Measurements from ENCODE around the gene OTOG. TPM values are rescaled to one million over a fixed set of nuclear protein-coding genes. Genes with fewer than 3 reads are reported as not detected.

The OTOG gene
- total and polyA plus RNA-seq, 4 donors, result 0.11 TPM; not detected in 3

DNA sequence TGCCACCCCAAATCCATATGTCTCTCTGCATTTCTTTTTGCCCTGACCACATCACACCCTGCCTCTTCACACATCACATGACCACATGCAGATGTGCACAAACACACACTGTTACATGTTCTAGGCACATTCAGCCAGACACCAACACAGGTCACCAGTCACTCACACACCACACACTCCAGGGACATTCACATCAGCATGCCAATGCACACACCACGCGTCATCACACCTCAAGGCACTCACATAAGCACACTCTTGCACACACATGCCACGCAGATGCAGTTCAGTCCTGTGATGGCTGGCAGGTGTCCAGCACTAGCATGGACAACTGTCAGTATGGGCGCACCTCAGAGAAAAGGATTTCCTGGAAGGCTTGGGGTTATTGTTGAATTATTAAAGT is 95.3 kb downstream of the OTOG start:
- no peaks in the 10 kb centered on the region for H3K36me3 ChIP-seq (ENCODE audit: control insufficient read depth in 4 of 4, insufficient read depth in 4 of 4, low read length in 4 of 4)
- TF ChIP-seq, protein P1, sequence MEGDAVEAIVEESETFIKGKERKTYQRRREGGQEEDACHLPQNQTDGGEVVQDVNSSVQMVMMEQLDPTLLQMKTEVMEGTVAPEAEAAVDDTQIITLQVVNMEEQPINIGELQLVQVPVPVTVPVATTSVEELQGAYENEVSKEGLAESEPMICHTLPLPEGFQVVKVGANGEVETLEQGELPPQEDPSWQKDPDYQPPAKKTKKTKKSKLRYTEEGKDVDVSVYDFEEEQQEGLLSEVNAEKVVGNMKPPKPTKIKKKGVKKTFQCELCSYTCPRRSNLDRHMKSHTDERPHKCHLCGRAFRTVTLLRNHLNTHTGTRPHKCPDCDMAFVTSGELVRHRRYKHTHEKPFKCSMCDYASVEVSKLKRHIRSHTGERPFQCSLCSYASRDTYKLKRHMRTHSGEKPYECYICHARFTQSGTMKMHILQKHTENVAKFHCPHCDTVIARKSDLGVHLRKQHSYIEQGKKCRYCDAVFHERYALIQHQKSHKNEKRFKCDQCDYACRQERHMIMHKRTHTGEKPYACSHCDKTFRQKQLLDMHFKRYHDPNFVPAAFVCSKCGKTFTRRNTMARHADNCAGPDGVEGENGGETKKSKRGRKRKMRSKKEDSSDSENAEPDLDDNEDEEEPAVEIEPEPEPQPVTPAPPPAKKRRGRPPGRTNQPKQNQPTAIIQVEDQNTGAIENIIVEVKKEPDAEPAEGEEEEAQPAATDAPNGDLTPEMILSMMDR (IDR thresholded peaks at IDR 0.05; ENCODE audit: control extremely low read depth, extremely low read depth), result no peak
- H3K27ac ChIP-seq (ENCODE audit: low read depth in 1 of 2, low read length in 1 of 2), result no peak overlapping the region
- DNase-seq (no peak), ATAC-seq (ENCODE audit: insufficient read depth, low FRiP score) (no peak)
- H3K4me3 ChIP-seq, result no peak overlapping the region
- H3K4me1 ChIP-seq (ENCODE audit: control insufficient read depth in 5 of 5, insufficient read depth in 5 of 5, low read length in 5 of 5), result no peaks in the 10 kb centered on the region
- WGBS, 2 donors, result 75 to 77% methylated on average over 4 of the region's 4 CpGs
- H3K9me3 ChIP-seq (ENCODE audit: control insufficient read depth in 4 of 4, insufficient read depth in 3 of 4, low read length in 3 of 4), result peaks cover 0 to 8% (median 0%) of the 10 kb centered on the region in 4 donors
- H3K27me3 ChIP-seq (ENCODE audit: control insufficient read depth in 3 of 3, insufficient read depth in 3 of 3, low read length in 2 of 3), result no peaks in the 10 kb centered on the region
- H3K9ac ChIP-seq (ENCODE audit: insufficient read depth in 1 of 2, low read length in 2 of 2), result no peak overlapping the region

DNA sequence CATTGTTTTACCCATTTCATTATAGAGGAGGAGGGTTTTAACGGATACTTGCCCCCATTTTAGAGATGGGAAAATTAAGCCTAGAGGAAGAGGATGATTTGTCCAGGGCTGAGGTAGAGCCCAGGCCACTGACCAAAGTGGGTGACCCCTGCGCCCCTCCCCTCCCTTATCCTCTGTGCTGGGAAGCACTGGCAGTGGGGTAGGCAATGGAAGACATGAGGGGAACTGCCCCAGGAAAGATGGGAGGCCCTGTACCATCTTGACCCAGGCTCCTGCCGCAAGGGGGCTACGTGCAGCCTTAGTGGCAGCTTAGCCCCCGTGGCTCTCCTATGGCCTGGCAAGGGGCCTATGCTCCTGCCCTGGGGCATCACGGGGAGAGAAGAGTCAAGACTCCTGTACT is 95.9 kb downstream of the OTOG start:
- no peak for DNase-seq
- TF ChIP-seq, protein P1 (IDR thresholded peaks at IDR 0.05; ENCODE audit: control extremely low read depth, extremely low read depth), result no peak
- Histone ChIP-seq H3K4me3 (no peak overlapping the region), H3K36me3 (ENCODE audit: control insufficient read depth in 4 of 4, insufficient read depth in 4 of 4, low read length in 4 of 4) (no peaks in the 10 kb centered on the region), H3K27me3 (ENCODE audit: control insufficient read depth in 3 of 3, insufficient read depth in 3 of 3, low read length in 2 of 3) (no peaks in the 10 kb centered on the region), H3K4me1 (ENCODE audit: control insufficient read depth in 5 of 5, insufficient read depth in 5 of 5, low read length in 5 of 5) (no peaks in the 10 kb centered on the region), H3K27ac (ENCODE audit: low read depth in 1 of 2, low read length in 1 of 2) (no peak overlapping the region), H3K9ac (ENCODE audit: insufficient read depth in 1 of 2, low read length in 2 of 2) (no peak overlapping the region), H3K9me3 (ENCODE audit: control insufficient read depth in 4 of 4, insufficient read depth in 3 of 4, low read length in 3 of 4) (peaks cover 0 to 11% (median 1%) of the 10 kb centered on the region in 4 donors)
- no peak for ATAC-seq (ENCODE audit: insufficient read depth, low FRiP score)
- WGBS, 2 donors, result 87 to 89% methylated on average over 6 of the region's 6 CpGs

DNA sequence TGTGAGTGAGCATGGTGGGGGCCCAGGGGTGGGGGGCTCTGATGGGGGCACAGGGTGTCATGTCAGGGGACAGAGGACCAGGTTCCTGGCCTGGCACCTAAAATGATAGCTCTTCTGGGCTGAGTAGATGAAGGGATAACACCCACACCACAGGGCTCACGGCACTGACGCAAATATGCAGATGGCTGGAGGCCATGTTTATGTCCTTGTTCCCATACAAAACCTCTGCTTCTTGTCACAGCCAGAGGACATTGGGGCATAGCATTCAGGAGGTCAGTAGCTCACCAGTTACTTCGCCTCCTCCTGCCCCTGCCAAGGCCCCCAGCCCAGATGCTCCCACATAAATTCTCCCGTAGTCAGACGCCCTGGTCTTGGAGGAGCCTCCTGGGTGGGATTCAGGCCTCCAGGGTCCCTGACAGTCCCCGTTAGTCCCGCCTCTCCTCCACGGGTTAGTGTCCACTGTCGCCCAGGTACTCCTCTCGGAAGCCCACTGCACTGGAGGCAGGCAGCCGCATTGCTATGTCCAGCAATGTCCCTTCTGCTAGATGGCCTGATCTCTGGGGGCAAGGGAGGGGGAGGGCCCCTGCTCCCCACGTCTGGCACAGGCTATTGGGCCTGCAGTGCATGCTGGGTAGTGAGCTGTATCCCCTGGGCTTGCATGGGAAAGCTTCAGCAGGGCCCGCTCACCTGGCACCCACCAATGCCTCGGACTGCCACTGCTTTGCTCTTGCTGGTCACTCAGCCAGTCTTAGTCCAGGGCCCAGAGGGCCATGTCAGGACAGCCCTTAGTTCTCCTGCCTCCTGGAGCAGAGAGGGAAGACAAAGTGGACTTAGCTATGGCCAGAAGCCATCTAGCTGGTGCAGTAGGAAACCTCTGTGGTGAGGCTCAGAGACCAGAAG is 96.7 kb downstream of the OTOG start:
- peaks cover 0 to 15% (median 1%) of the 10 kb centered on the region in 4 donors for H3K9me3 ChIP-seq (ENCODE audit: control insufficient read depth in 4 of 4, insufficient read depth in 3 of 4, low read length in 3 of 4)
- no peak for DNase-seq
- H3K4me1 ChIP-seq (ENCODE audit: control insufficient read depth in 5 of 5, insufficient read depth in 5 of 5, low read length in 5 of 5), result no peaks in the 10 kb centered on the region
- no peak overlapping the region for H3K4me3 ChIP-seq
- no peaks in the 10 kb centered on the region for H3K36me3 ChIP-seq (ENCODE audit: control insufficient read depth in 4 of 4, insufficient read depth in 4 of 4, low read length in 4 of 4)
- no peak for ATAC-seq (ENCODE audit: insufficient read depth, low FRiP score)
- no peaks in the 10 kb centered on the region for H3K27me3 ChIP-seq (ENCODE audit: control insufficient read depth in 3 of 3, insufficient read depth in 3 of 3, low read length in 2 of 3)
- H3K27ac ChIP-seq (ENCODE audit: low read depth in 1 of 2, low read length in 1 of 2), result no peak overlapping the region
- H3K9ac ChIP-seq (ENCODE audit: insufficient read depth in 1 of 2, low read length in 2 of 2), result no peak overlapping the region
- 75 to 83% methylated on average over 14 of the region's 14 CpGs for WGBS, 2 donors
- TF ChIP-seq, protein P1 (IDR thresholded peaks at IDR 0.05; ENCODE audit: control extremely low read depth, extremely low read depth), result no peak
